AG08395 (cell line): ENCODE measurements around the gene FBXO5.
"Not testable (repeated sequence)": the region's sequence is repeated elsewhere in the genome, so short reads cannot be mapped to it uniquely, and the experiment has no call there.

Source experiments
- DNase-seq: peaks from one replicate; pipeline ENCODE4 v3.0.0; 2012; ENCODE audit warnings: mixed read lengths, low spot score

The FBXO5 gene, protein sequence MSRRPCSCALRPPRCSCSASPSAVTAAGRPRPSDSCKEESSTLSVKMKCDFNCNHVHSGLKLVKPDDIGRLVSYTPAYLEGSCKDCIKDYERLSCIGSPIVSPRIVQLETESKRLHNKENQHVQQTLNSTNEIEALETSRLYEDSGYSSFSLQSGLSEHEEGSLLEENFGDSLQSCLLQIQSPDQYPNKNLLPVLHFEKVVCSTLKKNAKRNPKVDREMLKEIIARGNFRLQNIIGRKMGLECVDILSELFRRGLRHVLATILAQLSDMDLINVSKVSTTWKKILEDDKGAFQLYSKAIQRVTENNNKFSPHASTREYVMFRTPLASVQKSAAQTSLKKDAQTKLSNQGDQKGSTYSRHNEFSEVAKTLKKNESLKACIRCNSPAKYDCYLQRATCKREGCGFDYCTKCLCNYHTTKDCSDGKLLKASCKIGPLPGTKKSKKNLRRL

DNA sequence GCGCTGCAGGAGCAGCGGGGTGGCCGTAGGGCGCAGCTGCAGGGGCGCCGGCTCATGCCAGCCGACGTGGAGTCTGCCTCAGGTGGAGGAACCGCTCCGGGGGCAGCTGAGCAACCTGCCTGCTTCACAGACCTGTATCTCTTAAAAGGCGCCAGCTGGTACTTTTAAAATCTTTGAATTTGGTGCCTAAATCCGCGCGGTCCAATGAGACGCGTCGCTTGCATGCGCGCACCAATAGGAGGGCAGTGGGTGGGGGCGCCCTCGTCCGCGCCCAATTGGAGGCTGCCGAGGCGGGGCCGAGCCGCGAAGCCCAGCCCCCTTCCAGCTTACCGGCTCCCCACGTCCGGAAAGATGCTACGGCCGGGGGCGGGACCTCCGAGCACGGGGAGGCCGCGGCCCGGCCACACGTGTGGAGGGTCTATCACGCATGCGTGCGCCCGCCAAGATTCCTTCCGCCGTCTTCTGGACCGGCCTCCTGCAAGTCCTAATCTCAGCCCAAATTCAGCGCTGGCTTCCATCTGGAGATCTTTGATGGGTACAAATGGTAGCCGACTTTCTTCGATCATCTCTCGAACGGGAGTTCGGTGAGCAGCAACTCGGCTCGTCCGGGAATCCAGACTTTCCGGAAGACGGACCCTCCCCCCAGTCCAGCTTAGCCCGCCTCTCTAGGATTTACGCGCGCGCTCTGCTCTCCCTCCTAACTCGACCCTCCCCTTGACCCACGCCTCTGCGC lies at the start of gene FBXO5:
Gene FBXO5 (minus strand): TSS at position 138 of the 733 bp plus-strand sequence. CDS start 82 bp downstream, at position 56.
- DNase-seq = peak; percentile 98

DNA sequence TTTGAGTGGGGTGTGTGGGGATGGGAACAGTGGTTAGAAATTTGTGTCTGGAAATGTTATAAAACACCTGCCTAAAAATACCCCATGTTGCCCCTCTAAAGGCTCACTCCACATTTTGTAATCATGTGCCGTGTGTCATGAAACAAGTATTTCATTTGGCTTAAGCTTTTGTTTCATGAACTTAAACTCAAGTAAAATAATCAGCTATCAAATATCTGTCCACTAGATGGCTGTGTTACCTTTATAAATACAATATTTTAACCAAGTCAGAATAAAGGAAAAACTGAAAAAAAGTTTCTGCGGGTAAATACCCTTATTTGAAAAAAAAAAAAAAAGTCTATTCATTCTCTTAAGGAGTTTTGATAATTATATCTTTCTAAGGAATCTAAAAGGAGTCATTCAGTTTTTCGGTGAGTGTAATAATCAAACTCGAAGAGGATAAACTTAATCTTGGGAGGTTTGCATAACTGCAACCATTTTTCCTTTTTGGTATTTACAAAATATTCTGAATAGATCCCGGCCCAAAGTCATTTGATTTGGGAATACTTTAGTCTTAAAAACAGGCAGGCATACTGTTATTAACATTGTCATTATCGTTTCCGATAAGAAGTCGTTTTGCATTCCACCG lies 49.5 kb upstream of the FBXO5 start:
- DNase-seq = peak; percentile 53

DNA sequence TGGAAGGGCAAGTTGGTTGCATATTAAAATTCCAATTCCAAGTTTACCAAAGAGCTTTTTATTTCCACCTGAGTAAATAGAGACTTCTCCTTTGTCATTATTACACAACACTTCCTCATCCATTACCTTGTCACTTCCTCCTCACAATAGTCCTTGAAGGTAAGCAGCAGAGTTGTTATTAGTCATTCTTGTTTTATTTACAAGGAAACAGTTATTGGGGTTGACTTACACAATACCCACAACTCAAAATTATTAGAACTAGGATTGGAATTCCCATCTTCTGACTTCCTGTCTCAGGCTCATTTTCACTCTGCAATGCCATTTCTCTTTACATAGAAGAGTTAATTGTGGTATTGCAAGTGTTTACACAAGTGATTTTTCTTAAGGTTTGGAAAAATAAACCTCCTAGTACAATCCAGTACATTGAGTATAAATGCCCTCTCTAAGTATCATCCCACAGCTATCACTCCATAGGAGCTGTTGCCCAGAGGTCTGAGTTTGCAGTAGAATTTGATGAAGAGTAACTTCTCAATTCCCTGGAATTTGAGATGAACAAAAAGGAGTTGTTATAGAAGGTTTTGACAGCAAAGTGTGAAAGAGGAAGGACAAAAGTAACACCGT lies 48.6 kb upstream of the FBXO5 start:
- no peak for DNase-seq

DNA sequence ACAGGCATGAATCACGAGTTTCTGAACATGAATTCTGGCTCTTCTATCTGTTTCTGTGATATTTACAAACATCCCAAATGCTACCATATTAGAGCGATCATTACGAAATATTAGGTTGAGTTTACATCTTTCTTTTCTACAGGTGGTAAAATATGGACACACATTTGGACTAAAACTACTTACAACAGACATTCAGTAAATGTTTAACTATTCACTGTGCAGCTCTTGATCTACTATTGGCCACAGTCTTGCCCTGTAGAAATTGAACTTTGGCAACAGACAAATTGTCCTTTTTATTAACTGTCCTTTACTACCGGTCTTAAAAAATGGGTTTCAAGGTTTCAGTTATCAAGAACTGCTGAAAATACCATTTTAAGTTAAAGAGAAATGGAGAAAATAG lies 46.1 kb upstream of the FBXO5 start:
- DNase-seq = no peak

DNA sequence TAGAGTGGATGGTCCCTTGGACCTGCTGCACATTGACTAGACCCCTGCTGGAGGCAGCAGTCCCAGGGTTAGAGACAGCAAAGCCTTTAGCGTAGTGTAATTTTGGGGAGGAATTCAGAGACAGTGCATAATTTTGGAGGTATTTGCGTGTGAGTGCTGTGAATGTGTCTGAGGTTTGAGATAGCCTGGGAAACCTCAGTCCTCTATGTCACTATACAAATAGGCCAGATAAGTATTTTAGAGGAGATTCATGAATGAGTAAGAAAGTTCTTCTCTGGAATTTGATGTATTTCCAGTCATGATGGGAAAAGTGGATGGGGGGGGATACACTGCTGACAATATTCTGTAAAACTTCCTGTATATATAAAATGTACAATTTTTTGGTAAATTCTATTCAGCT lies 45.4 kb upstream of the FBXO5 start:
- DNase-seq = no peak

DNA sequence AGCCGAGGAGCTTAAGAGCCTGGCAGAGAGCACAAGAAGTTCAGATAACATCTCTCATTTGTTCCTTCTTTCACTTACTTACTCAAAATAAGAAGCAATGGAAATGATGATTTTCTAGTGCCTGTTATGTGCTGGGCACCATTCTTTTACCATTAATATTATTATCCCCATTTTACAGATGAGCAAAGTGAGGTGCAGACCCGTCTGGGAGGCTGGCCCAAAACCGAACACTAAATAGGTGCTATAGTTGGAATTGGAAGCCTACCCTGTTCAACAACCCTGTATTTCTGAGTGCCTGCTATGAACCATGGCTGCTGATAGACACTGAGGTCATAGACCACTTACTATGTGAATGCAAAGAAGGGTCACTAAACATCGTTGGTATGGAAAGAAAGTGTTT lies 44.6 kb upstream of the FBXO5 start:
- DNase-seq = no peak

DNA sequence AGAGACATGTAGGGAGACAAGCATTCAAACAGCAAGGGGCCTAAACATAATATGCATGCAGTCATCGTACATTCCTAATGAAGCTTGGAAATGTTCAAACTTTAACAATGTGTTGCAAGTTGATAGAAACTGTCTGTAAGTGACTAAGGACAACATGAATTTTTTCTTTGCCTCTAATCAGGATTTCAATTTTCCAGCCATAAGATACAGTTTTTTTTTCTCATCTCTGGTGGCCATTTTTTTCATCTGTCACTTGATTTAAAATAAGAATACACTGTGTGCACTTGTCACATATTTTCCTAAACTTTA lies 41.8 kb upstream of the FBXO5 start:
- no peak for DNase-seq

DNA sequence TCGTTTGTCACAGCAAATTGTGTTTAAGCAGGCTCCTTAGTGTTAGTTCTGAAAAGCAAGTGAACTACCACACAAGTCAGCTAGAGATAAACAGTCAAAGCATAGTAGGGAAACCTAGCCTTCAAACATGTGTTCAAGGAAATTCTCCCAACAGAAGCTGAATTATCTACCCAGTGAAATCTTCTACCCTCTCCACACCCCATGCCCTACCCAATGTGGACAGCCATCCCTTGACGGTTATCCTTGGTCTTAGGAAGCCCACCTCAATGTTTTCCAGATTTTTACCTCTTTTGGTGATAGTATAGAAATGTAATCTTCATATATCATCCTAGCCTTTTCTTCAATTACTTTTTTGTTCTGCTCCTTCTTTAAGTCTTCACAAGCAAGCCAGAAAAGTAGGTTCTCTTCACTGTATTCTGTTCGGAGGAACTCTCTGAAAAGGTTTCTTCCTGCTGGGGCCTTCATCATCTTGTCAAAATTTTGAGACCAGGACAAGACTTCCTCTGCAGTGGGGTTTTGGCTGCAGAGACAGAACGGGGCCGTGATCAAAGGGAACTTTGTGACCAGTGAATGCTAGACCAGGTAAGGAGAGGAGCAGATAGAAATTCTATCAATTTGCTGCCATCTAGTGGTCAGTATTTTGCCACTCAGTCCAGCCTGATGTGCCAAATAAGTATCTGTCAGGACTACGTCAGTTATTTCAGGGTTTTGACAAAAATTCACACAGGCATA lies 41.3 kb upstream of the FBXO5 start:
- DNase-seq = peak; percentile 57

DNA sequence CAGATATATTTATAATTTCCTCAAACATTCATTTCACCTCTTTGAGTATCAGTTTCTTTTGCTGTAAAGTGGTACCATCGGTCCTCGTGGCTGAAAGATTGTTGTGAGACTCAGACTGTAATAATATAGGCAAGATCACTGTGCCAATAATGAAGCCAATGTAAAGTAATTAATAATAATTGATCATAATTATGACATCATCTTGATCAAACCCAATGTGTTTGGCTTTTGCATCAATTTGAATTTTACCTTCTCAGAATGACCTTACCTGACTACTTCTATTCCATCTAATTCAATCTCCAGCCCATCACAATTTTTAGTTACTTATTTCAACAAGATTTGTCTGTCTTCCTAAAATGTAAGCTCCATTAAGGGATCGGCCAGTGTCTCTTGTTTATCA lies 35.5 kb upstream of the FBXO5 start:
- DNase-seq = no peak

DNA sequence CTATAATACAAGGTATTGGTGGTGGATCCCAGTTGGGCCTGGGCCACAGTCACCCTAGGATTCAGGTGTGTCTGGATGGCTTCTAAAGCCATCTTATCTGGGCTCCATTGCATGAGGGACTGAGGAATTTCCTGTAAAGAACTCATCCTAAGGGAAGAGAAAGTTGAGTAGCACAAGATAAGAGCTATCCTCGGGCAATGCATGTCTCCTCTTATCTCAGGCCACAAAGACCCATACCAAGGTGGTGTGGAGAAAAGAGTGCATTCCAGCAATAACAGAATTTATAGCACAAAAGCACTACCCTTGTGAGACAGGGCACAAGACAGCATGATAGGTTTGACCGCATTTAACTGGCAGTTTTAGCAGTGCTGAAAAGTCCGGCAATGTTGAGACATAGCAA lies 34.0 kb upstream of the FBXO5 start:
- DNase-seq = no peak

DNA sequence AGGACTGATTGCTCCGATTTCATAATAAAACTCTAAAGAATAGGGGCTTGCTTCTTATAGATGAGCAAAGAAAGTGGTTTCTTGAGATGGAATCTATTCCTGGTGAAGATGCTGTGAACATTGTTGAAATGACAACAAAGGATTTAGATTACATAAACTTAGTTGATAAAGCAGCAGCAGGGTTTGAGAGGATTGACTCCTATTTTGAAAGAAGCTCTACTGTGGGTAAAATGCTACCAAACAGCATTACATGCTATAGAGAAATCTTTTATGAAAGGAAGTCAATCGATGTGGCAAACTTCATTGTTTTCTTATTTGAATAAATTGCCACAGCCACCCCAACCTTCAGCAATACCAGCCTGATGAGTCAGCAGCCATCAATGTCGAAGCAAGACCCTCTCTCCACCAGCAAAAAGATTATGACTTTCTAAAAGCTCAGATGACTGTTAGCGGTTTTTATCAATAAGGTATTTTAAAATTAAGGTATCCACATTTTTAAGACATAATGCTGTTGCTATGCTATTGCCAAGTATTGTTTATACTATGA lies 32.3 kb upstream of the FBXO5 start:
- DNase-seq = no peak

DNA sequence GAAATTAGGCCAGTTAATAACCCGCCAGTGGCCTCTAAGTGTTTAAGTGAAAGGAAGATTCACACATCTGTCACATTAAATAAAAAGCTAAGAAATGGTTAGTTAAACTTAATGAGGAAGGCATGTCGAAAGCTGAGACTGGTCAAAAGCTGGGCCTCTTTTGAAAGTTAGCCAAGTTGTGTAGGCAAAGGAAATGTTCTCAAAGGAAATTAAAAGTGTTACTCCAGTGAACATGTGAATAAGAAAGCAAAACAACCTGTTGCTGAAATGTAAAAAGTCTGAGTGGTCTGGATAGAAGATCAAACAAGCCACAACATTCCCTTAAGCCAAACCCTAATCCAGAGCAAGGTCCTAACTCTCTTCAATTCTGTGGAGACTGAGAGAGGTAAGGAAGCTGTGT lies 30.6 kb upstream of the FBXO5 start:
- no peak for DNase-seq

DNA sequence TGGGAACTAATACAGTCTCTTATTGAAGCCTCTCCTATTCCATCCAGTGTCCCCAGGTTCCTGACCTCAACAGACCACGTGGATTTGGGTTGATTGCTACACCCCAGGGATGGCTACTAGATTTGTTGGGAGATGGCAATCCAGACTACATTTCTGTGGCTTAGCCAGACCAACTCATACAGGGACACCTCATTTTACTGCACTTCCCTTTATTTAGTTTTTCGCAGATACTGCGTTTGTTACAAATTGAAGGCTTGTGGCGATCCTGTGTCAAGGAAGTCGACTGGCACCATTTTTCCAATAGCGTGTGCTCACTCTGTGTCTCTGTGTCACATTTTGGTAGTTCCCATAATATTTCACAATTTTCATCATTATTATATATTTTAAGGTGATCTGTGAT lies 30.0 kb upstream of the FBXO5 start:
- DNase-seq = no peak

DNA sequence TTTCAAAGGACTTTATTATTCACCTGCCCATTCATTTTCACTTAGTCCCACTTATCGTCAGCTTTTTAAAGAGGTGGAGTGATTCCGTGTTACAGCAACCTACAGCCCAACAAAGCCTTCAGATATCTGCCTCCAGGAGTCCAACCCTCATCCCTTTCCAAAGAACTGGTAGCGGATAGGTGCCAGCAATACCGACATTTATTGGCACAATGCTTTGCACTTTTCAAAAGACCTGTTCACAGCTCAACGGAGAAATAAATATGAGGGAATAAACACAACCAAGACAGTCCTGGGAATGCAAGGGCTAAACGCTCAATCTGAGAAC lies 20.5 kb upstream of the FBXO5 start:
- no peak for DNase-seq

DNA sequence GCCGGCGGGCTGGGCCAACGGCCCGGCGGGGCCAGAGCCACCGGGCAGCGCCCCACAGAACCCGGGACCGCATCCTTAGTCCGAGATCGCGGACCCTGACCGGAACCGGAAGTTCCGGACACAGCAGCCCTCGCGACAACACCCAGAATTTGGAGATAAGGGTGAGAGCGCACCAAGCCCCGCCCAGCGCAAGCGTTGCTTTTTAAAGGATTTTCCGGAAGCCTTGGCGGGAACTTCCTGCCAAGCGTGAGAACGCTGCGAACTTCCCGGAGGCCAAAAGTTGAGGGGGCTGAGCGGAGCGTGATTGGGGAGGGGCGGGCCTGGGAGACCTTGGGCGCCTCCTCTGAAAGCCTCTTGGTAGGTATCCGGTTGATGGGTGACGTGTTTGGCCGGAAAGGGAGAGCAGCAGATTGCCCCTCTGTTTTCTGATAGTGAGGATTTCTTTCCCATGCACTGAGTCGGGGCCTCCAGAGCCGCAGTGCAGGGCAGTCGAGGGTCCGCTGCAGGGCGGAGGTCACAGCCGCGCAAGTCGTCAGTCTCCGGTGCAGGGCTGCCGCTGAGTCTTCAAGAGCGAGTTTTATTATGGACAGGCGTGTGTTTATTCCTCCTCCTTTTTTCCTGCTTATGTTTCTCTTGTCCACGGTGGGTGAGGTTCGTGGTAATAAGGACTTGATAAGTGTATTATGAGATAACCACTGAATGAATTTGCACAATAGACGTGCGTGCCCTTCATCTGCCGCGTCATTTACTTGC lies 19.9 kb upstream of the FBXO5 start, which contains the start of gene MTRF1L:
Gene MTRF1L (minus strand): TSS at position 97 of the 753 bp plus-strand sequence. CDS start 24 bp downstream, at position 73.
- peak; percentile 97 for DNase-seq

DNA sequence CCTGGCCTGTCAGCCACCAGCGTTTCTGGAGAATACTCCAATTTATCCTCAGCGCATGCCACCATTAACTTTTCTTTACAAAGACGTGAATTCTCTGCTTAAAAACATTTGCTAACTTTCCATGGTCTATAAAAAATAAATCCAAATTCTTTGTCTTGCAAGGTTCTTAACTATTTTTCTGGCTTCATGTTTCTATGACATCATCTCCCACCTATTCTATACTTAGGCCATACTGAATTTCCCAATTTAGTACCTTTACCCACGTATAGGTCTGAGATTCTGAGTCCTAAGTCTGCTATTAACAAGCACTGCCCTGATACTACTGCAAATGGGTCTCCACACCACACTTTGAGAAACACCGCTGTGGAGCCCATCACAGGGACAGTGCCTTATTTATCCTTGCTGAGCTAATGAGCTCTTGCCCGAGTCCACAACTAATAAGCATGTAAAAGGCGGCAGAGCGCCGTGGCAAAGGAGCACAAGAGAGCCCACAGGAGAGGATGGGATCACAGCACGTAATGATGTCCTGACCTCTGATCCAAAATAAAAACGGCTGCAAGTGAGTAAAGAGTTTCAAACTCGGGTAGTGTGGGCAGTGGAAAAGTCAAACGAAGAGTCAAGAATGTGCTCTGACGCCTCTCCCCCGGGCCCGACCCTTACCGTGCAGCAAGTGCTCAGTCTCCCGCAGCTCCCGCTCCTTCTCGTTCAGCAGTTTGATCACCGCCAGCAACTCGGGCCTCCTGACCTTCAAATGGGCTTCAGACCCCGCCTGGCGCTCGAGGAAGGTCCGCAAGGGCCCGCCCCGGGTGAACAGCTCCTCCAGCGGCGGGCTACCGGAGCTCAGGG lies 19.1 kb upstream of the FBXO5 start:
- DNase-seq = peak; percentile 10

DNA sequence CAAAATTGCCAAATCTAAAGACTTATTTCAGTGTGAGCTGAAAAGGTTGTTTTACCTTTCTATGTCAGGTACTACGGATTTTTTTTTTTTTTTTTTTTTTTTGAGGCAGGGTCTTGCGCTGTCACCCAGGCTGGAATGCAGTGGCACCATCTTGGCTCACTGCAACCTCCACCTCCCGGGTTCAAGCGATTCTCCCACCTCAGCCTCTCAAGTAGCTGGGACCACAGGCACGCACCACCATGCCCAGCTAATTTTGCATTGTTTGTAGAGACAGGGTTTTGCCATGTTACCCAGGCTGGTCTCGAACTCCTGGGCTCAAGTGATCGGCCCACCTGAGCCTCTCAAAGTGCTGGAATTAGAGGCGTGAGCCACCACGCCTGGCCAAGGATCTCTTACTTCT lies 17.9 kb upstream of the FBXO5 start:
- not testable (repeated sequence) for DNase-seq

DNA sequence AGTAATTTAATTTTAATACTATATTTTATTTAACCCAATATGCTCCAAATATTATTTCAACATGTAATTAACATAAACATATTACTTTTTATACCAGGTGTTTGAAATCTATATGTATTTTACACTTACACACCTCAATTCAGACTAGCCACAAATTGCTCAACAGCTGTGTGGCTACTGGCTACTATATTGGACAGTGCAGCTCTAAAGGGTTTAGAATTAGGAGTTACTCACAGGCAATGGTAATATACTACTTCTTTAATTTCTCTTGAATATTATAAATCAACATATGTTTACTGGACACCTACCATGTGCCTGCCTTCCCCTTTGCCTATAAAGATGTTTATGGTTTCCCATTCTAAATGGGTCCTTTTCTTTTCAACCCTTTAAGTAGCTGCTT lies 17.4 kb upstream of the FBXO5 start:
- no peak for DNase-seq

DNA sequence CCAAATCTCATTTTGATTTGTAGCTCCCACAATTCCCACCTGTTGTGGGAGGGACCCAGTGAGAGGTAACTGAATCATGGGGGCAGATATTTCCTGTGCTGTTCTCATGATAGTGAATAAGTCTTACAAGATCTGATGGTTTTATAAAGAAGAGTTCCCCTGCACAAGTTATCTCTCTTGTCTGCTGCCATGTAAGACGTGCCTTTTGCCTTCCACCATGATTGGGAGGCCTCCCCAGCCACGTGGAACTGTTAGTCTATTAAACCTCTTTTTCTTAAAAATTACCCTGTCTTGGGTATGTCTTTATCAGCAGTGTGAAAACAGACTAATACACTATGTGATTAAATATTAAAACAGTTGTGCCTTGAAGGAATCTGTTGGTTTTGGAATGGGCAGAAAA lies 16.7 kb upstream of the FBXO5 start:
- not testable (repeated sequence) for DNase-seq

DNA sequence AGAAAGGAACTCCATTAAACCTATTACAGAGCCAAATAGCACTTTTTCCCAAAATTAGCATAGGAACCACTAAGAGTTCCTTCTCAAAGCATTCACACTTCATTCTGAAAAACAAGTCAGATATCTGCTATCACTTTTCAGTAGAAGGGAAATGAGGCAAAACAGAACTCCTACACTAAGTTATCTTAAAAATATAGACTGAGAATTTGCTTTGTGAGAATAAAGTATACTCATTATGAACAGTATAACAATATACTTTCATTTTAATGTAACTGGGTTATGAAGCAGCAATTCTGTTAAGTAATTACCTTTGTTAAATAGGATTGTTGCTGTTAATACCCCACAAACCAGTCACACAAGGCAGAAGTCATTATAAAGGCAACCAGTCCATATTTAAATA lies 11.0 kb upstream of the FBXO5 start:
- no peak for DNase-seq
